ENCODE data around the gene ITGA8. TPM values are rescaled to one million over a fixed set of nuclear protein-coding genes. Genes with fewer than 3 reads are reported as not detected.

The ITGA8 gene
- total RNA-seq, 1 experiment from 2014 or later, result 0.02 TPM

- intact Hi-C loops (cut with micrococcal nuclease), result no loop called here
- no peak for TF ChIP-seq SRF (IDR thresholded peaks at IDR 0.05; ENCODE audit: low read depth)
- no peak for TF ChIP-seq POLR2AphosphoS5 (IDR thresholded peaks at IDR 0.05; ENCODE audit: low read depth, low read length)
- TF ChIP-seq SP1 (IDR thresholded peaks at IDR 0.05; ENCODE audit: low read depth), result no peak
- TF ChIP-seq EGR1 (IDR thresholded peaks at IDR 0.05; ENCODE audit: low read depth), result no peak
- TF ChIP-seq MAX (IDR thresholded peaks at IDR 0.05), result no peak
- no peak for TF ChIP-seq ZNF274 (IDR thresholded peaks at IDR 0.05; ENCODE audit: low read depth, low read length)
- no peak for TF ChIP-seq JUND (IDR thresholded peaks at IDR 0.05)
- no peak for TF ChIP-seq ELF1 (IDR thresholded peaks at IDR 0.05; ENCODE audit: borderline replicate concordance, low read depth)
- no peak for TF ChIP-seq SIN3A (IDR thresholded peaks at IDR 0.05; ENCODE audit: low read depth)
- no peak for TF ChIP-seq CBX3 (IDR thresholded peaks at IDR 0.05; ENCODE audit: low read depth)
- TF ChIP-seq EZH2phosphoT487 (IDR thresholded peaks at IDR 0.05; ENCODE audit: borderline replicate concordance), result no peak
These were observed 140.1 kb downstream of the ITGA8 start for GRCh38 chr10:15579605-15580004.

DNA sequence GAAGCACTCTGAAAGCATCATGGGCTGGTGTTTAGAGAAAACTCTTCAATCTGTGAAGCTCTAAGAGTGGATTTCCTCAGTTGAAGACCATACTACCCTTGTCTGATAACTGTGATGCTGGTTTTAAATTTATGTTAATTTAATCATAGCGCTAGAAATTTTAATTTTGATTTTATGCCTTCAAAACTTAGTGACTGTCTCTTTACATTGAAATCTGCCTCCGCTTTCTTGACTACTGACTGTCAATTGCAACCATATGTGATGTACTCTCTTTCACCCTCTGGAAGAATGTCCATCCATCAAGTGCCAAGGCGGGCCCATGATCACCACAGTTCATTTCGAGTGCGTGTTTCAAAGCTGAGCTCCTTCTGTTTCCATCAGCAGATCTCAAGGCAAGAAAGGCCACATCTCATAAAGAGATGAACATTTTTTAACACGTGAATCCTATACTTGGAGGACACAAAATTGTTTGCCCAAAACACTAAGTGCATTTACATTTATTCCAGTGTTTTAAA is 147.1 kb downstream of the ITGA8 start:
- ChIA-PET RAD21 (ENCODE audit: low non-redundant PET in 1 of 2, low total read pairs in 2 of 2, uncharacterized antibody in 2 of 2, unreplicated experiment in 2 of 2) (no interaction called here), CTCF (interaction anchor here (2.5 kb wide), 1 partner anchor 13 kb away, joined by 16 read pairs; no protein-coding TSS in a partner anchor), POLR2A (no interaction called here)
- no peak for ATAC-seq
- Histone ChIP-seq H3K36me3 (ENCODE audit: control insufficient read depth in 1 of 2, insufficient read depth in 2 of 2, low read length in 2 of 2) (no peaks in the 10 kb centered on the region), H3K9ac (ENCODE audit: low read length) (no peak overlapping the region), H4K20me1 (ENCODE audit: insufficient read depth) (no peaks in the 10 kb centered on the region), H3K4me1 (ENCODE audit: control insufficient read depth in 1 of 2, insufficient read depth in 2 of 2, low read length in 2 of 2) (no peaks in the 10 kb centered on the region), H3K27ac (ENCODE audit: low read depth, low read length) (no peak overlapping the region), H3K79me2 (ENCODE audit: insufficient read depth, low read length) (no peaks in the 10 kb centered on the region), H3K4me2 (ENCODE audit: low read length) (no peak overlapping the region), H3K9me3 (ENCODE audit: control insufficient read depth in 1 of 2, insufficient read depth in 1 of 2, low read depth in 1 of 2, low read length in 2 of 2) (no peaks in the 10 kb centered on the region), H3K9me2 (ENCODE audit: insufficient read depth) (no peaks in the 10 kb centered on the region), H2AFZ (ENCODE audit: low read depth, low read length, poor library complexity, severe bottlenecking) (no peak overlapping the region), H3K4me3 (replicated peaks in 1 of 2; ENCODE audit: low read depth in 1 of 2, low read length in 2 of 2) (no peak overlapping the region), H3K27me3 (ENCODE audit: insufficient read depth, low read length) (peaks cover 21% of the 10 kb centered on the region; the same call in 1 of the 2 replicates)
- intact Hi-C loops (cut with micrococcal nuclease), result no loop called here
- no TSS peak for BruUV-seq (replicated peaks)
- DNase-seq (ENCODE audit: low read depth, low spot score), result no peak
- TF ChIP-seq EZH2 (IDR thresholded peaks at IDR 0.05) (no peak), YY1 (IDR thresholded peaks at IDR 0.05; ENCODE audit: extremely low read depth, insufficient replicate concordance, low read depth, low read length) (no peak), ZFX (IDR thresholded peaks at IDR 0.05) (no peak), EGR1 (IDR thresholded peaks at IDR 0.05; ENCODE audit: low read depth) (no peak), RAD21 (IDR thresholded peaks at IDR 0.05; ENCODE audit: low read depth) (no peak), TCF7L2 (IDR thresholded peaks at IDR 0.05; ENCODE audit: borderline replicate concordance, extremely low read depth, insufficient read depth, insufficient read length) (no peak), CTCF (IDR thresholded peaks at IDR 0.05 in 2 of 3, conservative IDR thresholded peaks at IDR 0.05 in 1 of 3; ENCODE audit: borderline replicate concordance in 1 of 3, insufficient read depth in 1 of 3, low read depth in 2 of 3, low read length in 2 of 3) (no peak), SIN3A (IDR thresholded peaks at IDR 0.05; ENCODE audit: low read depth) (no peak), POLR2A (IDR thresholded peaks at IDR 0.05; ENCODE audit: borderline replicate concordance, extremely low read depth, insufficient read depth, insufficient read length) (no peak), JUND (IDR thresholded peaks at IDR 0.05) (no peak), EZH2phosphoT487 (IDR thresholded peaks at IDR 0.05; ENCODE audit: borderline replicate concordance) (no peak), SRF (IDR thresholded peaks at IDR 0.05; ENCODE audit: low read depth) (no peak)

More at GRCh38 chr10:15579605-15580004, 140.1 kb downstream of the ITGA8 start:
- RAD21 ChIA-PET (ENCODE audit: low non-redundant PET in 1 of 2, low total read pairs in 2 of 2, uncharacterized antibody in 2 of 2, unreplicated experiment in 2 of 2), result no interaction called here
- no peak overlapping the region for H2AFZ ChIP-seq (ENCODE audit: low read depth, low read length, poor library complexity, severe bottlenecking)
- peaks cover 42% of the 10 kb centered on the region; the same call in 1 of the 2 replicates for H3K27me3 ChIP-seq (ENCODE audit: insufficient read depth, low read length)
- no peaks in the 10 kb centered on the region; the same call in 1 of the 2 replicates for H4K20me1 ChIP-seq (ENCODE audit: insufficient read depth)
- no peak overlapping the region for H3K9ac ChIP-seq (ENCODE audit: low read length)
- no peaks in the 10 kb centered on the region for H3K4me1 ChIP-seq (ENCODE audit: control insufficient read depth in 1 of 2, insufficient read depth in 2 of 2, low read length in 2 of 2)
- no peaks in the 10 kb centered on the region for H3K79me2 ChIP-seq (ENCODE audit: insufficient read depth, low read length)
- ATAC-seq, result no peak
- POLR2A ChIA-PET, result interaction anchor here (0.9 kb wide), 1 partner anchor 1394 kb away, joined by 3 read pairs; no protein-coding TSS in a partner anchor
- no TSS peak for BruUV-seq (replicated peaks)
- H3K36me3 ChIP-seq (ENCODE audit: control insufficient read depth in 1 of 2, insufficient read depth in 2 of 2, low read length in 2 of 2), result no peaks in the 10 kb centered on the region
- no peak overlapping the region for H3K4me2 ChIP-seq (ENCODE audit: low read length)
- H3K9me2 ChIP-seq (ENCODE audit: insufficient read depth), result no peaks in the 10 kb centered on the region
- CTCF ChIA-PET, result interaction anchor here (0.7 kb wide), 1 partner anchor 8 kb away, joined by 3 read pairs; no protein-coding TSS in a partner anchor
- DNase-seq (ENCODE audit: low read depth, low spot score), result no peak
- H3K27ac ChIP-seq (ENCODE audit: low read depth, low read length), result no peak overlapping the region
- H3K4me3 ChIP-seq (replicated peaks in 1 of 2; ENCODE audit: low read depth in 1 of 2, low read length in 2 of 2), result no peak overlapping the region
- H3K9me3 ChIP-seq (ENCODE audit: control insufficient read depth in 1 of 2, insufficient read depth in 1 of 2, low read depth in 1 of 2, low read length in 2 of 2), result no peaks in the 10 kb centered on the region
